Bronchial epithelial cell (primary cell): Measurements from ENCODE around the gene CFAP221. TPM values are rescaled to one million over a fixed set of nuclear protein-coding genes. Genes with fewer than 3 reads are reported as not detected.

Experiments used
- DNase-seq: peaks from one replicate; pipeline ENCODE4 v3.0.0-alpha.2; 2010; ENCODE audit warnings: low read depth
- FAIRE-seq: peaks from 2 replicates; lab custom pipeline; 2011; peaks lifted over from hg19 to GRCh38; lab: Jason Lieb, UNC
- H3K27me3 ChIP-seq: 2 replicates; pipeline ENCODE4 v1.5.1; 2011; ENCODE audit warnings: low read length; ENCODE audit not compliant: control insufficient read depth, insufficient read depth
- H3K36me3 ChIP-seq: 2 replicates; pipeline ENCODE4 v1.5.1; 2011; ENCODE audit warnings: low read length; ENCODE audit not compliant: control insufficient read depth, insufficient read depth
- H3K4me3 ChIP-seq: 2 replicates; pipeline ENCODE4 v1.5.1; 2011; ENCODE audit warnings: mild to moderate bottlenecking, low read depth, low read length, control low read depth
- CTCF ChIP-seq: IDR thresholded peaks from 2 replicates; pipeline ENCODE4 v1.5.1; 2011; ENCODE audit warnings: mild to moderate bottlenecking, moderate library complexity, low read length, control low read depth, inconsistent platforms; ENCODE audit not compliant: insufficient read depth, severe bottlenecking
- total RNA-seq: library from RNA; depleted of rRNA; stranded (reverse); fragments of >200 nt; gene quantifications from 2 replicates; pipeline ENCODE4 v1.2.1, GENCODE V29; 2014

Gene CFAP221
- total RNA-seq, 1 donor from 2014 or later: 0.26 TPM

- DNase-seq: no peak
- FAIRE-seq: no peak
- Histone ChIP-seq H3K27me3 (no peaks in the 10 kb centered on the region), H3K4me3 (no peak overlapping the region), H3K36me3 (no peaks in the 10 kb centered on the region)
- no peak for TF ChIP-seq CTCF
These were observed 81.0 kb downstream of the CFAP221 start for GRCh38 chr2:119625226-119625625.

GRCh38 chr2:119629323-119629825, 85.1 kb downstream of the CFAP221 start:
- Histone ChIP-seq H3K36me3 (no peaks in the 10 kb centered on the region), H3K27me3 (no peaks in the 10 kb centered on the region), H3K4me3 (no peak overlapping the region)
- TF ChIP-seq CTCF: no peak
- FAIRE-seq (no peak), DNase-seq (no peak)

- no peak for TF ChIP-seq CTCF
- Histone ChIP-seq H3K4me3 (no peak overlapping the region), H3K36me3 (no peaks in the 10 kb centered on the region), H3K27me3 (no peaks in the 10 kb centered on the region)
- FAIRE-seq (no peak), DNase-seq (no peak)
These were observed 85.9 kb downstream of the CFAP221 start for GRCh38 chr2:119630121-119630520.

GRCh38 chr2:119637371-119637770, 93.1 kb downstream of the CFAP221 start:
- H3K27me3 ChIP-seq: no peaks in the 10 kb centered on the region
- DNase-seq: no peak
- TF ChIP-seq CTCF: no peak
- no peak overlapping the region for H3K4me3 ChIP-seq
- no peaks in the 10 kb centered on the region for H3K36me3 ChIP-seq
- no peak for FAIRE-seq

- H3K4me3 ChIP-seq: no peak overlapping the region
- DNase-seq (no peak), FAIRE-seq (no peak)
- TF ChIP-seq CTCF: no peak
- no peaks in the 10 kb centered on the region for H3K36me3 ChIP-seq
- no peaks in the 10 kb centered on the region for H3K27me3 ChIP-seq
These were observed 94.0 kb downstream of the CFAP221 start for GRCh38 chr2:119638246-119638645.

GRCh38 chr2:119638685-119639554, 94.7 kb downstream of the CFAP221 start:
- DNase-seq: no peak
- H3K36me3 ChIP-seq: no peaks in the 10 kb centered on the region
- FAIRE-seq: no peak
- no peaks in the 10 kb centered on the region for H3K27me3 ChIP-seq
- no peak overlapping the region for H3K4me3 ChIP-seq
- no peak for TF ChIP-seq CTCF
